PC-3 (cell line): Measurements from ENCODE around the gene VPS8. TPM values are rescaled to one million over a fixed set of nuclear protein-coding genes. Genes with fewer than 3 reads are reported as not detected.
A peak's percentile ranks its signal among the peaks of the same experiment; 100 is the strongest.

Source experiments
- ATAC-seq: fragments of 200-7000 bp; cut with Tn5 transposase; 2 replicates; pipeline ENCODE4 v1.9.1; 2020; ENCODE audit warnings: mild to moderate bottlenecking, moderate library complexity
- BruUV-seq: library from RNA; stranded (reverse); fragments of 400-500 nt; replicated peaks from 2 replicates; lab custom pipeline; 2021; lab: Mats Ljungman, UMichigan
- CTCF ChIA-PET: fragments of 300-600 bp; sonication (Branson Sonifier 250); formaldehyde crosslinking; loops from one replicate; lab custom pipeline; 2022; ENCODE audit warnings: antibody characterized with exemption; lab: Charles Lee
- POLR2A ChIA-PET: fragments of 300-600 bp; sonication (Branson Sonifier 250); formaldehyde crosslinking; loops from one replicate; lab custom pipeline; 2022; ENCODE audit warnings: antibody characterized with exemption; ENCODE audit not compliant: unreplicated experiment; lab: Charles Lee
- DNase-seq: peaks from one replicate; pipeline ENCODE4 v3.0.0-alpha.2; 2015
- H2AFZ ChIP-seq: fragments of 300-600 bp; sonication (generic); 2 replicates; pipeline ENCODE4 v1.6.0; 2016; ENCODE audit warnings: antibody characterized with exemption, low read length
- H3F3A ChIP-seq: fragments of 300-600 bp; sonication (generic); one replicate; pipeline ENCODE4 v1.6.0; 2017; ENCODE audit warnings: antibody characterized with exemption, low read length, control low read depth, mild to moderate bottlenecking; ENCODE audit not compliant: unreplicated experiment
- H3K27ac ChIP-seq: fragments of 300-600 bp; sonication (generic); 2 replicates; pipeline ENCODE4 v1.5.1; 2016; ENCODE audit warnings: mild to moderate bottlenecking, low read length
- H3K27me3 ChIP-seq: fragments of 300-600 bp; sonication (generic); 2 replicates; pipeline ENCODE4 v1.6.1; 2016; ENCODE audit warnings: low read length, mixed read lengths
- H3K36me3 ChIP-seq: fragments of 300-600 bp; sonication (generic); 2 replicates; pipeline ENCODE4 v1.6.1; 2016; ENCODE audit warnings: low read depth, mixed run types, low read length, mixed read lengths
- H3K4me1 ChIP-seq: fragments of 300-600 bp; sonication (generic); 2 replicates; pipeline ENCODE4 v1.5.1; 2016; ENCODE audit warnings: low read length; ENCODE audit not compliant: insufficient read depth
- H3K4me2 ChIP-seq: fragments of 300-600 bp; sonication (generic); 2 replicates; pipeline ENCODE4 v1.6.0; 2016; ENCODE audit warnings: low read length
- H3K4me3 ChIP-seq: fragments of 300-600 bp; sonication (generic); 2 replicates; pipeline ENCODE4 v1.5.1; 2016; ENCODE audit warnings: mild to moderate bottlenecking, low read length, mixed read lengths
- H3K79me2 ChIP-seq: fragments of 300-600 bp; sonication (generic); 2 replicates; pipeline ENCODE4 v1.6.1; 2017; ENCODE audit warnings: low read length, mixed read lengths
- H3K9ac ChIP-seq: fragments of 300-600 bp; sonication (generic); 2 replicates; pipeline ENCODE4 v1.6.0; 2016; ENCODE audit warnings: mild to moderate bottlenecking, low read length
- H3K9me2 ChIP-seq: fragments of 300-600 bp; sonication (generic); replicated peaks from 2 replicates; pipeline ENCODE4 v1.6.1; 2016; ENCODE audit warnings: mixed run types, low read length, mixed read lengths
- H3K9me3 ChIP-seq: fragments of 300-600 bp; sonication (generic); 2 replicates; pipeline ENCODE4 v1.6.1; 2016; ENCODE audit warnings: low read length, mixed read lengths
- H4K20me1 ChIP-seq: fragments of 300-600 bp; sonication (generic); 2 replicates; pipeline ENCODE4 v1.6.1; 2016; ENCODE audit warnings: low read length, mixed read lengths
- CTCF ChIP-seq: fragments of 300-600 bp; sonication (generic); conservative IDR thresholded peaks from 2 replicates; pipeline ENCODE4 v1.5.1; 2017; ENCODE audit warnings: antibody characterized with exemption, low read depth, mild to moderate bottlenecking, low read length
- EZH2 ChIP-seq: fragments of 300-600 bp; sonication (generic); IDR thresholded peaks from one replicate; pipeline ENCODE4 v1.6.1; 2017; ENCODE audit warnings: antibody characterized with exemption, mild to moderate bottlenecking, low read length; ENCODE audit not compliant: unreplicated experiment
- EZH2phosphoT487 ChIP-seq: fragments of 300-600 bp; sonication (generic); IDR thresholded peaks from 2 replicates; pipeline ENCODE4 v1.6.1; 2018; ENCODE audit warnings: mild to moderate bottlenecking, antibody characterized with exemption, low read length, borderline replicate concordance
- intact Hi-C: fragments of 100-400 bp; cut with micrococcal nuclease; formaldehyde crosslinking; loops from 2 replicates; pipeline ENCODE4 v1.9.0; 2023
- total RNA-seq: library from RNA; depleted of rRNA; stranded (reverse); fragments of >200 nt; gene quantifications from 2 replicates; pipeline ENCODE4 v1.2.3, GENCODE V29; 2014

Gene VPS8
- total RNA-seq, 1 experiment from 2014 or later, result 38.0 TPM

- no peaks in the 10 kb centered on the region for H3K79me2 ChIP-seq
- no peak overlapping the region for H3K4me3 ChIP-seq
- BruUV-seq, result no TSS peak
- H3F3A ChIP-seq, result no peaks in the 10 kb centered on the region
- ChIA-PET POLR2A (no interaction called here), CTCF (no interaction called here)
- 0 out of 2 replicates have a peak overlapping the region, but pooled peaks have one; percentile 21 for H3K4me2 ChIP-seq
- DNase-seq (peak; percentile 16), ATAC-seq (peak; percentile 12; the same call in 1 of the 2 replicates)
- no peak for TF ChIP-seq EZH2
- TF ChIP-seq CTCF, result no peak
- TF ChIP-seq EZH2phosphoT487, result no peak
- H4K20me1 ChIP-seq, result no peaks in the 10 kb centered on the region
- no peak overlapping the region for H3K9ac ChIP-seq
- H3K9me3 ChIP-seq, result no peaks in the 10 kb centered on the region
- no peaks in the 10 kb centered on the region for H3K27me3 ChIP-seq
- H3K36me3 ChIP-seq, result no peaks in the 10 kb centered on the region
- H2AFZ ChIP-seq, result peak overlapping the region; percentile 2; the same call in 1 of the 2 replicates
- no peak overlapping the region for H3K27ac ChIP-seq
- peaks cover 16% of the 10 kb centered on the region for H3K4me1 ChIP-seq
- intact Hi-C loops, result no loop called here
- no peaks in the 10 kb centered on the region for H3K9me2 ChIP-seq
Measured at GRCh38 chr3:184769382-184770170, 42.4 kb upstream of the VPS8 start.

GRCh38 chr3:184770541-184770940 lies 41.4 kb upstream of the VPS8 start:
- H3K4me3 ChIP-seq, result no peak overlapping the region
- H3K9ac ChIP-seq, result no peak overlapping the region
- no peak overlapping the region for H3K4me2 ChIP-seq
- ATAC-seq (no peak), DNase-seq (no peak)
- intact Hi-C loops, result no loop called here
- H3K79me2 ChIP-seq, result no peaks in the 10 kb centered on the region
- CTCF ChIA-PET, result no interaction called here
- BruUV-seq, result no TSS peak
- TF ChIP-seq EZH2 (no peak), EZH2phosphoT487 (no peak), CTCF (no peak)
- no peaks in the 10 kb centered on the region for H4K20me1 ChIP-seq
- no peak overlapping the region for H3K27ac ChIP-seq
- no peak overlapping the region for H2AFZ ChIP-seq
- no peaks in the 10 kb centered on the region for H3K9me3 ChIP-seq
- H3K4me1 ChIP-seq, result peaks cover 6% of the 10 kb centered on the region
- POLR2A ChIA-PET, result no interaction called here
- no peaks in the 10 kb centered on the region for H3K27me3 ChIP-seq
- no peaks in the 10 kb centered on the region for H3K9me2 ChIP-seq
- no peaks in the 10 kb centered on the region for H3F3A ChIP-seq
- H3K36me3 ChIP-seq, result no peaks in the 10 kb centered on the region
